Fibroblast of villous mesenchyme (primary cell): ENCODE measurements around the gene UTP4. TPM values are rescaled to one million over a fixed set of nuclear protein-coding genes. Genes with fewer than 3 reads are reported as not detected.

ENCODE experiments used
- DNase-seq: peaks from one replicate; pipeline ENCODE4 v3.0.0-alpha.2; 2010; ENCODE audit warnings: low read depth
- H3K4me3 ChIP-seq: 2 replicates; pipeline ENCODE4 v1.5.1; 2011; ENCODE audit warnings: low read depth, mild to moderate bottlenecking, low read length
- total RNA-seq: library from RNA; depleted of rRNA; stranded (reverse); fragments of >200 nt; gene quantifications from 2 replicates; pipeline ENCODE4 v1.2.3, GENCODE V29; 2012
- TF ChIP-seq, protein P1 (sequence below): IDR thresholded peaks from 2 replicates; pipeline ENCODE4 v1.5.1; 2012; ENCODE audit warnings: low read depth, mild to moderate bottlenecking, low read length; ENCODE audit not compliant: insufficient read depth

The UTP4 gene
- total RNA-seq, 1 donor = 22.5 TPM

- H3K4me3 ChIP-seq = peak overlapping the region; percentile 84
- DNase-seq = peak; percentile 48
- TF ChIP-seq, protein P1, sequence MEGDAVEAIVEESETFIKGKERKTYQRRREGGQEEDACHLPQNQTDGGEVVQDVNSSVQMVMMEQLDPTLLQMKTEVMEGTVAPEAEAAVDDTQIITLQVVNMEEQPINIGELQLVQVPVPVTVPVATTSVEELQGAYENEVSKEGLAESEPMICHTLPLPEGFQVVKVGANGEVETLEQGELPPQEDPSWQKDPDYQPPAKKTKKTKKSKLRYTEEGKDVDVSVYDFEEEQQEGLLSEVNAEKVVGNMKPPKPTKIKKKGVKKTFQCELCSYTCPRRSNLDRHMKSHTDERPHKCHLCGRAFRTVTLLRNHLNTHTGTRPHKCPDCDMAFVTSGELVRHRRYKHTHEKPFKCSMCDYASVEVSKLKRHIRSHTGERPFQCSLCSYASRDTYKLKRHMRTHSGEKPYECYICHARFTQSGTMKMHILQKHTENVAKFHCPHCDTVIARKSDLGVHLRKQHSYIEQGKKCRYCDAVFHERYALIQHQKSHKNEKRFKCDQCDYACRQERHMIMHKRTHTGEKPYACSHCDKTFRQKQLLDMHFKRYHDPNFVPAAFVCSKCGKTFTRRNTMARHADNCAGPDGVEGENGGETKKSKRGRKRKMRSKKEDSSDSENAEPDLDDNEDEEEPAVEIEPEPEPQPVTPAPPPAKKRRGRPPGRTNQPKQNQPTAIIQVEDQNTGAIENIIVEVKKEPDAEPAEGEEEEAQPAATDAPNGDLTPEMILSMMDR = no peak
Measured at GRCh38 chr16:69187446-69188235, 55.2 kb downstream of the UTP4 start.

DNA sequence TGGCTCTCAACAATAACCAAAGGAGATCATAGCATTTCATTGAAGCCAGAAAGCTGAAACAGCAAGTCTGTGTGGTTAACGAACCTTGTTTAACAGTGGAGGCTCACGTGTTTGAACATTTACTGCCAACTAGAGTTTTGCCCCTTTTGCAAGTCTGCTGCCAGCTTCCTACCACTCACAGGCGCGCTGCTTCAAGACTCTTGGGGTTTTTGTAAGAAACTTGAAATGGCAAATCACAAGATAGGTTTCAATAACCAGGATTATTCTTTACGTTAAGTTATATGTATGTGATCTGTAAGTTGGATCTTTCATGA is 55.7 kb downstream of the UTP4 start:
- TF ChIP-seq, protein P1 = no peak
- peak overlapping the region; percentile 84 for H3K4me3 ChIP-seq
- DNase-seq = no peak

DNA sequence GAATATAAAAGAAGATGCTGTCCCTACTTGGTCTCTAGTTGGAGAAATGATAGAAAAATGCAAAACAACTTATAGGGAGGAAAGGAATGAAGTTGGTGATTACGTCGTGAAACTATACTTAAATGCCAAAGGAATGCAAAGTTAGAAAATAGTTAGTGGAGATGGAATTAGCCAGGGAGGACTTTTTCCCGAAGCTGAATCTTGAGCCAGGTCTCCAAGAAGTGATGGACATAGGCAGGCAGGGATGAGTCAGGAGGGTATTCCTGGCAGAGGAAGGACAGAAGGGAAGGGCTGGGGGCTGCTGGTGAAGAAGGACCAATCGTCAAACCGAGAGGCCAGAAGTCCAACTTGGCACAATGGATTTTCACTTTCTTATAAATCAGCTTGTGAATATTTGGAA is 56.3 kb downstream of the UTP4 start:
- TF ChIP-seq, protein P1 = no peak
- DNase-seq = no peak
- H3K4me3 ChIP-seq = peak overlapping the region; percentile 84

- H3K4me3 ChIP-seq = peak overlapping the region; percentile 12
- DNase-seq = no peak
Measured at GRCh38 chr16:69190046-69190588, 57.7 kb downstream of the UTP4 start.

DNA sequence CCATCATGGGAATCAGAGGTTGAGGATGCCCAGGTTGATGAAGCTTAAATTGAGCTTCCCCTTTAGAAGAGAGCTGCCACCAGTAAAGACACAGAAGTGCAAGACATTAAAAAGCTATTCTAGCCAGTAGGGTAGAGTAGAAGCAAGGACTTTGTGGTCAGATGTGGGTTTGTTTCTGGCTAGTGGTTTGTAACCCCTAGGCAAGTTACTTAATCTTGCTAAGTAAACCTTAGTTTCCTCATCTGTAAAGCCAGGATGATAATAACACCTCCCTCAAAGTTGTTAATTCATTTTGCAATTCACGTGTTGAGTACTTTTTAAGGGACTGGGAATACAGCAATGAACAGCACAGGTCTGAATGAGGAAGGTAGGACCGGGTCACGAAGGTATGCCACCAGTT is 58.1 kb downstream of the UTP4 start:
- no peak for DNase-seq
- peak overlapping the region; percentile 4 for H3K4me3 ChIP-seq
- TF ChIP-seq, protein P1 = no peak

More at GRCh38 chr16:69190046-69190588, 57.7 kb downstream of the UTP4 start:
- TF ChIP-seq, protein P1 = no peak

DNA sequence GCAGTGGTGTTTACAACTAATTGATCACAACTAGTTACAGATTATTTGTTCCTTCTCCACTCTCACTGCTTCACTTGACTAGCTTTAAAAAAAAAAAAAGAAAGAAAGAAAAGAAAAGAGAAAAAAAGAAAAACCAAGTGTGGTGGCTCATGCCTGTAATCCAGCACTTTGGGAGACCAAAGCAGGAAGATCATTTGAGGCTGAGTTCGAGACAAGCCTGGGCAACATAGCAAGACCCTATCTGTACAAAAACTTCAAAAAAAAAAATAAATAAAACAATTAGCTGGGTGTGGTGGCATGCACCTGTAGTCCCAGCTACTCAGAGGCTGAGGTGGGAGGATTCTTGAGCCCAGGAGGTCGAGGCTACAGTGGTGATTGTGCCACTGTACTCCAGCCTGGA is 58.7 kb downstream of the UTP4 start:
- H3K4me3 ChIP-seq = no peak overlapping the region
- TF ChIP-seq, protein P1 = no peak
- no peak for DNase-seq
